Hair follicle dermal papilla cell (primary cell): ENCODE measurements around the gene MX2. TPM values are rescaled to one million over a fixed set of nuclear protein-coding genes. Genes with fewer than 3 reads are reported as not detected.

Experiments
- total RNA-seq: library from RNA; depleted of rRNA; stranded (reverse); fragments of >200 nt; gene quantifications from 2 replicates; pipeline ENCODE4 v1.2.3, GENCODE V29; 2012

MX2 gene, protein sequence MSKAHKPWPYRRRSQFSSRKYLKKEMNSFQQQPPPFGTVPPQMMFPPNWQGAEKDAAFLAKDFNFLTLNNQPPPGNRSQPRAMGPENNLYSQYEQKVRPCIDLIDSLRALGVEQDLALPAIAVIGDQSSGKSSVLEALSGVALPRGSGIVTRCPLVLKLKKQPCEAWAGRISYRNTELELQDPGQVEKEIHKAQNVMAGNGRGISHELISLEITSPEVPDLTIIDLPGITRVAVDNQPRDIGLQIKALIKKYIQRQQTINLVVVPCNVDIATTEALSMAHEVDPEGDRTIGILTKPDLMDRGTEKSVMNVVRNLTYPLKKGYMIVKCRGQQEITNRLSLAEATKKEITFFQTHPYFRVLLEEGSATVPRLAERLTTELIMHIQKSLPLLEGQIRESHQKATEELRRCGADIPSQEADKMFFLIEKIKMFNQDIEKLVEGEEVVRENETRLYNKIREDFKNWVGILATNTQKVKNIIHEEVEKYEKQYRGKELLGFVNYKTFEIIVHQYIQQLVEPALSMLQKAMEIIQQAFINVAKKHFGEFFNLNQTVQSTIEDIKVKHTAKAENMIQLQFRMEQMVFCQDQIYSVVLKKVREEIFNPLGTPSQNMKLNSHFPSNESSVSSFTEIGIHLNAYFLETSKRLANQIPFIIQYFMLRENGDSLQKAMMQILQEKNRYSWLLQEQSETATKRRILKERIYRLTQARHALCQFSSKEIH
- total RNA-seq = 7.9 and 16.1 TPM in 2 replicates

DNA sequence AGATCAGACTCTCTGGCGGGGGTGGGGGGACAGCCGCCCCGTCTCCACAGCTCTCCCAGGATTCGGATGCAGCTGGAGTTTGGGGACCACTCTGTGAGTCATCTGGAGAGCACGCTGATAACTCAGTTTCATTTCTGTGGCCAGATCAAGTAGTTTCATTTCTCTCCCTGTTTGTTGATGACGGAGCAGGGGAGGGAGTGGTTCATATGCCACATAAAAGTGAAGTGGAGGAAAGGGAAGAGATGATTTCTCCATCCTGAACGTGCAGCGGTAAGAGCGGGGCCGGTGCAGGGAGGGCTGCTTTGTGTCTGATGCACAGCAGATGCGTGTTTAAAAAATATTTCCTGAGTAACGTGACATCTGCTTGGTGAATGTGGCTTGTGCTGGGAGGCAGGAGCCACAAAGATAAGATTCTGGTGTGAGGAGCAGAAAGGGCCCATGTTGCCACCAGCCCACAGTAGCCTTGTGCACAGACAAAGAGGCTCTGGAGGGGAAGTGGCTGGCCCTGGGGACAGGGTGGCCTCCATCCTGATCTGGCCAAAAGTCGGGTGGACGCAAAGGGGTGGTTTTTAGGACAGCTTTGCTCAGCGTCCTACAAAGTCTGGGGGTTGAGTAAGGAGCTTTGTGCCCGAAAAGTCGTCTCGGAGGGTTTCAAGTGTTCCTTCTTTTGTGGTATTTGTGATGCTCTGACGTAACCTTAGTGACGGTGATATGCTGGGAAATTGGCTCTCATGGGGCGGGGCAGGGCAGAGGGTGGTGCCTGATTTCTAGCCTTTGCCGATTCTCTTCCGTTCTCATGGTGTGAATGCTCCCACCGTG lies at the start of gene MX2:
MX2 (plus strand) TSS at position 242 of the 819 bp plus-strand sequence. CDS start 14,880 bp downstream, outside the sequence.

DNA sequence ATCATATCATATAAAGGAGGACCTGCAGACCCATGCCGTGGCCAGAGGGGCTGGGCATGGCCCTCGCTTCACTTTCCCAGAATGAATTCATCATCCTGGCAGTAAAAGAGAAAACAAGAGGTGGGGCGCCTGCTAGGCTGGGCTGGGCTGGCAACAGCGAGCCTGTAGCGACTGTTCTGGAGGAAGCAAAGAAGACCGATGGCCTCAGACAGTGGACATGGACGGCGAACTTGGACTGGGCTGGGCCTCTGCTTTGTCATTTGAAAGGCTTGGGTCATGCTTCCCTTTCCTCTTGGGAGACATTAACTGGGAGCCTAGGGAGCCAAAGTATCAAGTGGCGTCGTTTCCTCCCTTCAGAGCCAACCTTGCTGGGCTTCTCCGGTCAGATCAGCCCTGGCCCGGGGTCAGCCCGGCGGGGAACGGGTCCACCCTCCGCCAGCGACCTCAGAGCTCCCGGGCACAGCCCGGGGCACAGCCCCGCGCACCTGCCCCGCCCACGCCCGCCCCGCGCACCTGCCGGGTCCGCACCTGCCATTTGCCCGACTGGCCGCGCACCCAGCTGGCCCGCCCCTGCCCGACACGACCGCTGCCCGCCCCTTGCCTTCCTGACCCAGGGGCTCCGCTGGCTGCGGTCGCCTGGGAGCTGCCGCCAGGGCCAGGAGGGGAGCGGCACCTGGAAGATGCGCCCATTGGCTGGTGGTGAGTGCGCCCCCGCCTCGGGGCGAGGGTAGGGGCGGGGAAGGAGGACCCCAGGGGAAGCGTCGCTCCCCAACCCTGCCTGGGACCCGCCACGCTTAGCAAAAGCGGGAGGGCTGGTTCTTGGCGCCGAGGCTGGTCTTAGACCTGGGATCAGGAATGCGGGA lies 45.4 kb upstream of the MX2 start, which contains the start of gene FAM3B:
FAM3B (plus strand) TSS at position 602 of the 863 bp plus-strand sequence; CDS start at position 681, 79 bp downstream.

DNA sequence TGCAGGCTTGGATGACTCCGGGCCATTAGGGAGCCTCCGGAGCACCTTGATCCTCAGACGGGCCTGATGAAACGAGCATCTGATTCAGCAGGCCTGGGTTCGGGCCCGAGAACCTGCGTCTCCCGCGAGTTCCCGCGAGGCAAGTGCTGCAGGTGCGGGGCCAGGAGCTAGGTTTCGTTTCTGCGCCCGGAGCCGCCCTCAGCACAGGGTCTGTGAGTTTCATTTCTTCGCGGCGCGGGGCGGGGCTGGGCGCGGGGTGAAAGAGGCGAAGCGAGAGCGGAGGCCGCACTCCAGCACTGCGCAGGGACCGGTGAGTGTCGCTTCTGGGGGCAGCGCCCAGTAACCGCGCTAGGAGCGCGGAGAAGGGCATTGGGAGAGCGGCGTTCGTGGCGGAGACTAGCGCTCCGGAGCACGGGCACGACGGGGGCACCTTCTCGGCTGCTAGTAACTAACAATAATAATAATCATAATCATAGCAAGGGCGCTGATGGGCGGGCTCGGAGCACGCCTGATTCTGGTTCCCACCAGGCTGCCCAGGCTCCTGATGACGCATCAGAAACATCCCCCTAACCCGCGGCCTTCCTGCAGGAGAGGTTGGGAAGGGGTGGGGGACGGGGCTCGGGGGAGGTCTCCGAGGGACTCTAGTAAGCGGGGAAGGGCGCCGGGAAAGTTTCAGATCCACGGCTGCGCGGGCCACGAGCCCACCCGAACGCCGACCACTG lies 64.3 kb downstream of the MX2 start, which contains the start of gene MX1:
MX1 (plus strand) TSS at position 286 of the 722 bp plus-strand sequence. CDS start 5,832 bp downstream, outside the sequence.

Other genes with a start within 250 kb of the MX2 start
- gene BACE2, start 193.9 kb upstream of the MX2 start, total RNA-seq = 28.3 and 36.3 TPM in 2 replicates
- not detected in 2 replicates for gene FAM3B, start 45.2 kb upstream of the MX2 start, total RNA-seq
- gene MX1, start 64.2 kb downstream of the MX2 start, total RNA-seq = 34.4 and 102 TPM in 2 replicates
- not detected in 2 replicates for gene TMPRSS2, start 146.1 kb downstream of the MX2 start, total RNA-seq